Measurements from ENCODE around the gene ZP1. TPM values are rescaled to one million over a fixed set of nuclear protein-coding genes. Genes with fewer than 3 reads are reported as not detected.
A peak's percentile ranks its signal among the peaks of the same experiment; 100 is the strongest.

The ZP1 gene
- total RNA-seq, 2 experiments from 2014 or later = not detected

DNA sequence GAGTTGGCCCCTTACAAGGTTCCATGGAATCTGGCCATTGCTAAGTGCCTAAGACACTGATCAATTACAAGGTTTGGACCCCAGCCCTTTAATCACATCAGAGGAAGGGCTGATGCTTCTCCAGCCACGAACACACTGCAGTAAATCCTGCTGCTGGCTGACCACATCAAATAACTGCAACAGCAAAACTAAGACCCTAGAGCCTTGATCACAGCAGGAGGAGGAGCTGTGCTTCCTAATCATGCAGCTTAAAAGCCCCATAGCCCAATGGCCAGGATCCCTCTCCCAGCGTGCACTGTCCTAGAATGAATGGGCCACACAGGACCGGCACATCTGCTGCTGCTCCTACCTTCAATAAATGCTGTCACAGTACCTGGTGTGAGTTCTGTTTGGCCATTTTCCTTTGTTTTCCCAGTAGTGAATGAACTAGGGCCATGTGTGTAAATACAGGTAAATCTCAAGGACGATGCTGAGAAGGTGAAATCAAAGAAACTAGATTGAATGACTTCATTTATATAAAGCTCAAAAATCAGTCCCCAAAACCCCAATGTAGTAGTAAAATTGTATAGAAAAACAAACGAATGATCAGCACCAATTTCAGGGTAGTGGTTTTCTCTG is 12.7 kb downstream of the ZP1 start:
- Mint-ChIP-seq H3K4me3 (no peak overlapping the region), H3K36me3 (ENCODE audit: low read depth) (peaks cover 14% of the 10 kb centered on the region)
- CTCF ChIA-PET = interaction anchor here (0.9 kb wide), 1 partner anchor 9 kb away, joined by 4 read pairs; no protein-coding TSS in a partner anchor

GRCh38 chr11:60880643-60881282 is 13.4 kb downstream of the ZP1 start:
- ChIA-PET CTCF (interaction anchor here (0.9 to 1.2 kb wide), 2 partner anchors 9 to 11 kb away, joined by 3 to 4 read pairs; no protein-coding TSS in a partner anchor), POLR2A (no interaction called here)
- no peak for DNase-seq
- Mint-ChIP-seq H3K27ac (peak overlapping the region; percentile 42), H3K9me3 (no peaks in the 10 kb centered on the region), H3K4me3 (no peak overlapping the region), H3K27me3 (no peaks in the 10 kb centered on the region), H3K36me3 (ENCODE audit: low read depth) (peaks cover 17% of the 10 kb centered on the region), H3K4me1 (peaks cover 8% of the 10 kb centered on the region)

More for the DNA sequence above, 12.7 kb downstream of the ZP1 start:
- no peaks in the 10 kb centered on the region for H3K27me3 Mint-ChIP-seq
- peaks cover 8% of the 10 kb centered on the region for H3K4me1 Mint-ChIP-seq
- H3K9me3 Mint-ChIP-seq = no peaks in the 10 kb centered on the region
- no peak overlapping the region for H3K27ac Mint-ChIP-seq
- DNase-seq = no peak
- POLR2A ChIA-PET = no interaction called here

- ChIA-PET CTCF (interaction anchor here (1.0 to 2.3 kb wide), 22 partner anchors 9 to 241 kb away, joined by 3 to 42 read pairs (median 6); partner anchors contain the start of genes PTGDR2 and ZP1), POLR2A (interaction anchor here (0.5 to 0.6 kb wide), 3 partner anchors 19 to 69 kb away, joined by 3 to 7 read pairs (median 3); partner anchors contain the start of gene PRPF19)
- Mint-ChIP-seq H3K4me1 (peaks cover 3% of the 10 kb centered on the region), H3K4me3 (no peak overlapping the region), H3K36me3 (ENCODE audit: low read depth) (peaks cover 28% of the 10 kb centered on the region), H3K27ac (no peak overlapping the region), H3K9me3 (no peaks in the 10 kb centered on the region), H3K27me3 (no peaks in the 10 kb centered on the region)
- peak; percentile 58 for DNase-seq
These were observed 20.2 kb downstream of the ZP1 start for GRCh38 chr11:60887556-60887955.

- DNase-seq = no peak
- Mint-ChIP-seq H3K27me3 (no peaks in the 10 kb centered on the region), H3K27ac (no peak overlapping the region), H3K4me1 (peaks cover 3% of the 10 kb centered on the region), H3K36me3 (ENCODE audit: low read depth) (peaks cover 30% of the 10 kb centered on the region), H3K4me3 (no peak overlapping the region), H3K9me3 (no peaks in the 10 kb centered on the region)
- ChIA-PET POLR2A (interaction anchor here (0.6 kb wide), 1 partner anchor 43 kb away, joined by 3 read pairs; no protein-coding TSS in a partner anchor), CTCF (interaction anchor here (1.2 to 1.8 kb wide), 3 partner anchors 9 to 59 kb away, joined by 4 to 8 read pairs (median 5); no protein-coding TSS in a partner anchor)
These were observed 22.5 kb downstream of the ZP1 start for GRCh38 chr11:60889869-60890311.

DNA sequence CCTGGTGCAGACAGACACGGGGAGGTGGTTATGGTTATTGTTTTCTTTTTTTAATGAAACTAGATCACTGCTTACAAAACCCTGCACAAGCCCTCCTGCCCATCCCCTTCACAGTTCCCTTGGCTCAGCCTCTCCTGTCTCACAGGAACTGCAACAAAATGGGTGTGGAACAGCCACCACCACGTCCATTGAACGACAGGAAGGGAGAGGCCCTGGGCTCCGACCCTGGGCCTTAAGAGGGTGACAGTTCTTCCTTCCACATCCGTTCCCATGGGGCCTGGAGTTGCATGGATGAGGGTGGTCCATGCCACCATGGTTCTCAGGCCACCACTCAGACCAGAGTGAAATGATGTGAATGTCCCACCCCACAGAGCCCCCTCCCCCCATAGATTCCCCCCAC is 23.4 kb downstream of the ZP1 start:
- POLR2A ChIA-PET = no interaction called here
- Mint-ChIP-seq H3K4me1 (peaks cover 3% of the 10 kb centered on the region), H3K27ac (no peak overlapping the region)

GRCh38 chr11:60891103-60891741 is 23.9 kb downstream of the ZP1 start:
- Mint-ChIP-seq H3K36me3 (ENCODE audit: low read depth) (peaks cover 37% of the 10 kb centered on the region), H3K27ac (no peak overlapping the region), H3K4me1 (peaks cover 2% of the 10 kb centered on the region), H3K27me3 (no peaks in the 10 kb centered on the region), H3K9me3 (no peaks in the 10 kb centered on the region), H3K4me3 (no peak overlapping the region)
- ChIA-PET POLR2A (no interaction called here), CTCF (interaction anchor here (0.6 to 1.5 kb wide), 6 partner anchors 9 to 720 kb away, joined by 3 to 6 read pairs (median 4); partner anchors contain the start of gene PTGDR2)
- DNase-seq = no peak

More for the DNA sequence above, 23.4 kb downstream of the ZP1 start:
- Mint-ChIP-seq H3K9me3 (no peaks in the 10 kb centered on the region), H3K4me3 (no peak overlapping the region), H3K36me3 (ENCODE audit: low read depth) (peaks cover 32% of the 10 kb centered on the region), H3K27me3 (no peaks in the 10 kb centered on the region)
- CTCF ChIA-PET = interaction anchor here (0.7 to 1.8 kb wide), 4 partner anchors 8 to 719 kb away, joined by 3 to 8 read pairs (median 4); partner anchors contain the start of gene PTGDR2
- DNase-seq = no peak

GRCh38 chr11:60895687-60896086 is 28.3 kb downstream of the ZP1 start:
- no peak overlapping the region for H3K4me3 Mint-ChIP-seq
- no peaks in the 10 kb centered on the region for H3K4me1 Mint-ChIP-seq
- ChIA-PET POLR2A (no interaction called here), CTCF (interaction anchor here (0.9 to 5.2 kb wide), 3 partner anchors 8 to 65 kb away, joined by 3 to 20 read pairs (median 4); no protein-coding TSS in a partner anchor)
- DNase-seq = no peak
- no peaks in the 10 kb centered on the region for H3K9me3 Mint-ChIP-seq
- no peaks in the 10 kb centered on the region for H3K27me3 Mint-ChIP-seq
- peaks cover 70% of the 10 kb centered on the region for H3K36me3 Mint-ChIP-seq (ENCODE audit: low read depth)
- no peak overlapping the region for H3K27ac Mint-ChIP-seq

GRCh38 chr11:60897496-60897895 is 30.2 kb downstream of the ZP1 start:
- CTCF ChIA-PET = interaction anchor here (0.8 to 5.2 kb wide), 3 partner anchors 10 to 66 kb away, joined by 3 to 20 read pairs (median 6); no protein-coding TSS in a partner anchor
- H3K4me3 Mint-ChIP-seq = no peak overlapping the region
- no peaks in the 10 kb centered on the region for H3K27me3 Mint-ChIP-seq
- peaks cover 69% of the 10 kb centered on the region for H3K36me3 Mint-ChIP-seq (ENCODE audit: low read depth)
- POLR2A ChIA-PET = no interaction called here
- H3K27ac Mint-ChIP-seq = no peak overlapping the region
- H3K4me1 Mint-ChIP-seq = no peaks in the 10 kb centered on the region
- DNase-seq = no peak
- H3K9me3 Mint-ChIP-seq = no peaks in the 10 kb centered on the region

DNA sequence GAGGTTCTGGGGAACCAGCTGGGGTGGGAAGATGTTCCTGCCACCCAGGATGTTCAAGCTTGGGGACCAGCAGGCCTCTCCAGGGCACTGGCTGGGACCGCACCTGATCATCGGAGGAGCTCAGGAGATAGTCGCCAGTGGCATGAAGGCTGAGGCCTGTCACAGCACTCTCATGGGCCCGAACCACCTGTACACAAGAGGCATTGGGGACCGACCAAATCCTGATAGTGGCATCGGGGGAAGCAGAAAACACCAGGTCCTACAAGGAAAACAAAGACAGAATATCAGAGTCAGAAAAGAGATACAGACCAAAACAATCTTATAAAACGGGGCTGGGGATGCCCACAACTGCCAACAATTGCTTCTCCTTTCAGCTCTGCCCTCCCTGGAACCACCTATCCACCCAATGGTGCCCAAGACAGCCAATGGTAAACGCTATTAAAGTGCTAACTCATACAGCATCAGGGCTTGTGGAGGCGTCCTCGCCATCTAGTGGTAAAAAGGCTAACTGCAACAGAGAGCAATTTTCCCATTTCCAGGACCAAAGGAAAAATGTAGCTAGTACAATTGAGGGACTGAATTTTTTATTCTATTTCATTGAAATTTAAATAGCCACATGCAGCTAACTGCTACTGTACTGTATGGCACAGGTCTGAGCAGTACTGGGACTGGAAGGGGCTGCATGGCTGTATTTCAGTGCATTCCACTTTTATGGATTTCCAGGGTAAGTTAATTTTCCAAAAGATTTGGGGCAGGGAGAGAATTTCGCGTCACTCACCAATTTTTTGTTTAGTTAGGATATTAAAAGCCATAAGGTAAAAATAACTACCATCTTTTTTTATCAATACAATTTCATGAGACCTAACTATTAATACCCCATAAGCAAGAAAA is 31.9 kb downstream of the ZP1 start:
- no peaks in the 10 kb centered on the region for H3K9me3 Mint-ChIP-seq
- no peaks in the 10 kb centered on the region for H3K27me3 Mint-ChIP-seq
- no peak overlapping the region for H3K4me3 Mint-ChIP-seq
- CTCF ChIA-PET = interaction anchor here (0.6 to 5.2 kb wide), 15 partner anchors 8 to 1985 kb away, joined by 3 to 20 read pairs (median 4); partner anchors contain the start of genes PRPF19 and TMEM109
- DNase-seq = peak; percentile 26
- POLR2A ChIA-PET = no interaction called here
- H3K4me1 Mint-ChIP-seq = peaks cover 8% of the 10 kb centered on the region
- H3K27ac Mint-ChIP-seq = no peak overlapping the region
- H3K36me3 Mint-ChIP-seq (ENCODE audit: low read depth) = peaks cover 70% of the 10 kb centered on the region

GRCh38 chr11:60899977-60900376 is 32.6 kb downstream of the ZP1 start:
- DNase-seq = no peak
- H3K4me3 Mint-ChIP-seq = no peak overlapping the region
- POLR2A ChIA-PET = no interaction called here
- peaks cover 69% of the 10 kb centered on the region for H3K36me3 Mint-ChIP-seq (ENCODE audit: low read depth)
- H3K27me3 Mint-ChIP-seq = no peaks in the 10 kb centered on the region
- no peak overlapping the region for H3K27ac Mint-ChIP-seq
- H3K9me3 Mint-ChIP-seq = no peaks in the 10 kb centered on the region
- peaks cover 14% of the 10 kb centered on the region for H3K4me1 Mint-ChIP-seq
- CTCF ChIA-PET = interaction anchor here (0.6 to 5.2 kb wide), 11 partner anchors 8 to 1114 kb away, joined by 3 to 20 read pairs (median 5); partner anchors contain the start of gene TMEM109

GRCh38 chr11:60900673-60901404 is 33.5 kb downstream of the ZP1 start:
- no peak for DNase-seq
- Mint-ChIP-seq H3K27me3 (no peaks in the 10 kb centered on the region), H3K27ac (no peak overlapping the region), H3K4me1 (peaks cover 21% of the 10 kb centered on the region), H3K4me3 (no peak overlapping the region), H3K36me3 (ENCODE audit: low read depth) (peaks cover 64% of the 10 kb centered on the region), H3K9me3 (no peaks in the 10 kb centered on the region)
- CTCF ChIA-PET = interaction anchor here (1.9 to 6.1 kb wide), 2 partner anchors 9 to 12 kb away, joined by 6 to 40 read pairs; partner anchors contain the start of gene TMEM109
- POLR2A ChIA-PET = no interaction called here

All from activated CD4-positive, alpha-beta T cell treated with anti-CD3 and anti-CD28 coated beads, Interleukin-2, amount 10 ng/mL, durations not matched to agents 7 days and 5 days (primary cell).